ENCODE data around the gene EPS8L3.

Gene EPS8L3

DNA sequence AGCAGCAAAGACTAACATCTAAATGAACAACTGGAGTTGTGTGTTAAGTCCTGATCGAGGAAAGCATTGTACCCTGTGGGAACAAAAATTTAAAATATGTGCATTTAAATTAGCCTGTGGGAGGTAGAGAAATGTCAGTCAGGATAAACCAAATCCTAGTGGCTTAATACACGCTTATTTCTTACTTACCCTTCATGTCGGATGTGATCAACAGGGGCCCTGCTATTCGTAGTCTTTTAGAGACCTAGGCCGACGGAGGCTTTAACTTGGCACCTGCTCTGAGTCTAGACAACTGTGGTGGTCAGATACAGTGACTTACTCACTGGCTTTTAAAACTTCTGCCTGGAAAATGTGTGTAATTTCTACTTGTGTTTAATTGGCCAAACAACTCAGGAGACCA is 33.1 kb downstream of the EPS8L3 start:
- H3K4me3 ChIP-seq (ENCODE audit: low read depth, low read length), result no peak overlapping the region
- H3K9me3 ChIP-seq (ENCODE audit: control insufficient read depth, low read length), result no peaks in the 10 kb centered on the region
- H3K4me1 ChIP-seq, result no peaks in the 10 kb centered on the region
- TF ChIP-seq, protein P1, sequence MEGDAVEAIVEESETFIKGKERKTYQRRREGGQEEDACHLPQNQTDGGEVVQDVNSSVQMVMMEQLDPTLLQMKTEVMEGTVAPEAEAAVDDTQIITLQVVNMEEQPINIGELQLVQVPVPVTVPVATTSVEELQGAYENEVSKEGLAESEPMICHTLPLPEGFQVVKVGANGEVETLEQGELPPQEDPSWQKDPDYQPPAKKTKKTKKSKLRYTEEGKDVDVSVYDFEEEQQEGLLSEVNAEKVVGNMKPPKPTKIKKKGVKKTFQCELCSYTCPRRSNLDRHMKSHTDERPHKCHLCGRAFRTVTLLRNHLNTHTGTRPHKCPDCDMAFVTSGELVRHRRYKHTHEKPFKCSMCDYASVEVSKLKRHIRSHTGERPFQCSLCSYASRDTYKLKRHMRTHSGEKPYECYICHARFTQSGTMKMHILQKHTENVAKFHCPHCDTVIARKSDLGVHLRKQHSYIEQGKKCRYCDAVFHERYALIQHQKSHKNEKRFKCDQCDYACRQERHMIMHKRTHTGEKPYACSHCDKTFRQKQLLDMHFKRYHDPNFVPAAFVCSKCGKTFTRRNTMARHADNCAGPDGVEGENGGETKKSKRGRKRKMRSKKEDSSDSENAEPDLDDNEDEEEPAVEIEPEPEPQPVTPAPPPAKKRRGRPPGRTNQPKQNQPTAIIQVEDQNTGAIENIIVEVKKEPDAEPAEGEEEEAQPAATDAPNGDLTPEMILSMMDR (IDR thresholded peaks at IDR 0.05), result no peak
- no peaks in the 10 kb centered on the region for H3K27me3 ChIP-seq (ENCODE audit: control insufficient read depth, insufficient read depth, low read length)
- no peak overlapping the region for H3K4me2 ChIP-seq (ENCODE audit: low read length)
- H3K79me2 ChIP-seq, result no peaks in the 10 kb centered on the region
- no peak overlapping the region for H3K27ac ChIP-seq
- no peaks in the 10 kb centered on the region for H3K36me3 ChIP-seq (ENCODE audit: control insufficient read depth, insufficient read depth, low read length)
- no peak overlapping the region for H2AFZ ChIP-seq
- no peak overlapping the region for H3K9ac ChIP-seq

DNA sequence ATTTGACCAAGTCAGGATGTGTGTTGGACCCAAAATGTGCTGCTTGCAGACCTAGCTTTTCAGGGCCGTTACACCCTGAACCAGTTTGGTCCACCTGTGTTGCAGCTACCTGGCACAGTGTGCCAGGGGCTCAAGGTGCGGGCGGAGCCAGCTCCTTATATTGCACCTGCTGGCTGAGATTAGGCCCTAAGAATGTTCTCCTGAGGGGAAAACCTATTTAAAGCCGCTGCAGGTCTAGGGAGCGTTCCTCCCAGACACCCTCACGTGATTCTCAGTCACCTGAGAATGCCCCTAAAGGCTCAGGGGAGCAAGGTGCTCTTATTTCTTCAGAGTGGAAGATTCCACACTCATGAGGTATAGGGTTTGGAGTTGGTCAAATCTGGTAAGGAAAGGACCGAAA is 34.9 kb downstream of the EPS8L3 start:
- Histone ChIP-seq H2AFZ (no peak overlapping the region), H3K4me2 (ENCODE audit: low read length) (no peak overlapping the region), H3K36me3 (ENCODE audit: control insufficient read depth, insufficient read depth, low read length) (no peaks in the 10 kb centered on the region), H3K79me2 (no peaks in the 10 kb centered on the region), H3K27me3 (ENCODE audit: control insufficient read depth, insufficient read depth, low read length) (no peaks in the 10 kb centered on the region), H3K4me3 (ENCODE audit: low read depth, low read length) (no peak overlapping the region), H3K4me1 (no peaks in the 10 kb centered on the region), H3K9ac (no peak overlapping the region), H3K9me3 (ENCODE audit: control insufficient read depth, low read length) (no peaks in the 10 kb centered on the region), H3K27ac (no peak overlapping the region)
- TF ChIP-seq, protein P1 (IDR thresholded peaks at IDR 0.05), result no peak

DNA sequence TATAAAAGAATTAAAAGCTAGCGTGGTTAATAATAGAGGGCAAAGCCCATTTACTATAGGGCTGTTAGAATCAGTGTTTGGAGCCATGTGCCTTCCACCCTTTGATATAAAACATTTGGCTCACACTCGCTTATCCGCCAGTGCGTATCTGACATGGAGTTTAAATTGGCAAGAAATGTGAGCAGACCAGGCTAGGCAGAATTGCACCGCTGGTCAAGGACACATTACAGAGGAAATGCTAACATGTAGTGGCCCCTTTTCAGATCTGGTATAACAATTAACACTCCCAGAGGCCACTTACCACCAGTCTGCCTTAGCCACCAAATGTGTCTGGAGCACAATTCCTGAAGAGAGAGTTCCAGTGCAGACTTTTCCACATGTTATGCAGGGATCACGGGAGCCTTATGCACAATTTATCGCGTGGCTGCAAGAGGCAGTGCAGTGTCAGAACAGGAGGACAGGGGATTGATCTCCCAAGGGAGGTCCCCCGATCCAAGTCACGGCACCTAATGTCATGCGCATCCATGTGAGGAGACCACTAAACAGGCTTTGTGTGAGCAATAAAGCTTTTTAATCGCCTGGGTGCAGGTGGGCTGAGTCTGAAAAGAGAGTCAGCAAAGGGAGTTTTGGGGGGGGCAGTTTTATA is 36.9 kb downstream of the EPS8L3 start:
- Histone ChIP-seq H3K36me3 (ENCODE audit: control insufficient read depth, insufficient read depth, low read length) (no peaks in the 10 kb centered on the region), H3K79me2 (no peaks in the 10 kb centered on the region), H3K9ac (no peak overlapping the region), H2AFZ (no peak overlapping the region), H3K4me2 (ENCODE audit: low read length) (no peak overlapping the region), H3K27me3 (ENCODE audit: control insufficient read depth, insufficient read depth, low read length) (no peaks in the 10 kb centered on the region), H3K27ac (no peak overlapping the region), H3K4me3 (ENCODE audit: low read depth, low read length) (no peak overlapping the region), H3K9me3 (ENCODE audit: control insufficient read depth, low read length) (no peaks in the 10 kb centered on the region), H3K4me1 (no peaks in the 10 kb centered on the region)
- TF ChIP-seq, protein P1 (IDR thresholded peaks at IDR 0.05), result no peak

DNA sequence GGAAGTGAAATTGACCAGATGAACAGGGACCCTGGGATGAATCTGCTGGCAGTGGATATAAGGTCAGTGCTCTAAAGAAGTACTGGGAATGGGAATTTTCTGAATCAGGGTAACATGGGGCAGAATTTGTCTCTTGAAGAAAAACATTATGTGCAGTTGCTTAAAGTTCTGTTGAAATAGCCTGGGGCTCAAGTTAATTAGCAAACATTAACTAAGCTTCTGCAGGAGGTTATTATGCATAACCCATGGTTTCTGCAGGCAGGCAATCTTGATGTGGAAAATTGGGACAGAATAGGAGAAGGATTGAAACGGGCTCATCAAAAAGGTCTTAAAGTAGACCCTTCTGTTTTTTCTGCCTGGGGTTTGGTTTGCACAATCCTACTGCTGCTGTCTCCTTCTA is 37.7 kb downstream of the EPS8L3 start:
- Histone ChIP-seq H3K27ac (no peak overlapping the region), H2AFZ (no peak overlapping the region), H3K36me3 (ENCODE audit: control insufficient read depth, insufficient read depth, low read length) (no peaks in the 10 kb centered on the region), H3K27me3 (ENCODE audit: control insufficient read depth, insufficient read depth, low read length) (no peaks in the 10 kb centered on the region), H3K79me2 (no peaks in the 10 kb centered on the region), H3K9ac (no peak overlapping the region), H3K4me2 (ENCODE audit: low read length) (no peak overlapping the region), H3K4me1 (no peaks in the 10 kb centered on the region), H3K9me3 (ENCODE audit: control insufficient read depth, low read length) (no peaks in the 10 kb centered on the region), H3K4me3 (ENCODE audit: low read depth, low read length) (no peak overlapping the region)
- TF ChIP-seq, protein P1 (IDR thresholded peaks at IDR 0.05), result no peak

DNA sequence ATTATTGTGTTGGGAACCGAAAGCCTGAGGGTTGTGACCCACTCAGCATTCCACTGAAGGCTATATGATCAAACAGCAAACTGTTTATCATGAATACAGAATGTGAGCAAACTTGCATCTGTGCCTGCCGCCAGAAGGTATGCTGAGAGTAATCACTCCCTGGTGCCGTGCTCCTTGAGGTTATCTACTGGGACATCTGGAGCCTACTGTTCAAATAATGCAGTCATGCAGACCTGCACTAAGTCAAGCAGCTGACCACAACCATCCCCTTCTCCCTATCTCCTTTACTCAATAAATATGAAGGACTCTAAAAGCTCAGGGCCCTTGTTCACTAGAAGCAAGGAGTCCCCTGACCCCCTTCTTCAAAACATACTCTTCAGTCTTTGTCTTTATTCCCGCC is 38.2 kb downstream of the EPS8L3 start:
- H3K4me3 ChIP-seq (ENCODE audit: low read depth, low read length), result no peak overlapping the region
- no peaks in the 10 kb centered on the region for H3K4me1 ChIP-seq
- no peak overlapping the region for H3K4me2 ChIP-seq (ENCODE audit: low read length)
- H3K36me3 ChIP-seq (ENCODE audit: control insufficient read depth, insufficient read depth, low read length), result no peaks in the 10 kb centered on the region
- H2AFZ ChIP-seq, result no peak overlapping the region
- TF ChIP-seq, protein P1 (IDR thresholded peaks at IDR 0.05), result no peak
- H3K9me3 ChIP-seq (ENCODE audit: control insufficient read depth, low read length), result no peaks in the 10 kb centered on the region
- no peak overlapping the region for H3K27ac ChIP-seq
- no peaks in the 10 kb centered on the region for H3K27me3 ChIP-seq (ENCODE audit: control insufficient read depth, insufficient read depth, low read length)
- H3K79me2 ChIP-seq, result no peaks in the 10 kb centered on the region
- H3K9ac ChIP-seq, result no peak overlapping the region
